HEK293T (cell line): Measurements from ENCODE around the gene PDE8A.
"Not testable (repeated sequence)": the region's sequence is repeated elsewhere in the genome, so short reads cannot be mapped to it uniquely, and the experiment has no call there.

ENCODE experiments used
- CTCF ChIA-PET: fragments of 350-600 bp; formaldehyde crosslinking; extraction: SDS; loops from one replicate; lab custom pipeline; 2021; ENCODE audit warnings: antibody characterized with exemption, inconsistent platforms; lab: Yijun Ruan, JAX
- POLR2A ChIA-PET: fragments of 350-600 bp; formaldehyde crosslinking; extraction: SDS; loops from one replicate; lab custom pipeline; 2020; ENCODE audit warnings: antibody characterized with exemption, inconsistent platforms; lab: Yijun Ruan, JAX
- DNase-seq: peaks from one replicate; pipeline ENCODE4 v3.0.0; 2012; ENCODE audit warnings: mixed read lengths; ENCODE audit errors: extremely low spot score
- ARNT ChIP-seq: fragments of 450-650 bp; IDR thresholded peaks from 2 replicates; pipeline ENCODE4 v1.6.1; 2017; ENCODE audit warnings: mild to moderate bottlenecking
- LEF1 ChIP-seq: fragments of 450-650 bp; IDR thresholded peaks from 2 replicates; pipeline ENCODE4 v1.6.1; 2017; ENCODE audit warnings: mild to moderate bottlenecking, borderline replicate concordance
- NFRKB ChIP-seq: fragments of 450-650 bp; IDR thresholded peaks from 2 replicates; pipeline ENCODE4 v1.6.1; 2016; ENCODE audit warnings: mild to moderate bottlenecking, moderate library complexity
- SP1 ChIP-seq: fragments of 450-650 bp; IDR thresholded peaks from 2 replicates; pipeline ENCODE4 v1.6.1; 2017
- TARDBP ChIP-seq: fragments of 450-650 bp; IDR thresholded peaks from 2 replicates; pipeline ENCODE4 v1.6.1; 2016
- TF ChIP-seq, protein P1 (sequence below): fragments of 450-650 bp; IDR thresholded peaks from 2 replicates; pipeline ENCODE4 v1.6.1; 2016

PDE8A gene

DNA sequence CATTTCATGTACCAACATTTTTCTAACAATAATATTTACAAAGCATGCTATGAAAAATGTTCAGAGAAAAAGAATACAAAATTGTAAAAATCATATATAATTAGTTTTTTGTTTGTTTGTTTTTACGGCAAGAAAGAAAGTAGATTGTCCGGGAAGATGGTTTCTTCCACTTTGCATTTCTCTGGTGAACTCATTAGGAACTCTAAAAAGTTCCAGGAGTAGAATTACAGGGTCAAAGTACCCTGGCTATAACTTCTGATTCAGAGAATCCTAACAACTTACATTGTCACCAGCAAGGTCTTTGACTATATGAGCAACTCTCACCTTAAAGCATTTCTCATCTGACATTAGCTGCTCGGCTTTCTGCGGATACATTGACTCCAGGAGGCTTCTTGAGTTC lies 196.7 kb downstream of the PDE8A start:
- ChIA-PET CTCF (interaction anchor here (1.0 to 2.6 kb wide), 2 partner anchors 10 to 197 kb away, joined by 3 to 13 read pairs; no protein-coding TSS in a partner anchor), POLR2A (no interaction called here)
- no peak for DNase-seq
- no peak for TF ChIP-seq ARNT
- TF ChIP-seq TARDBP, result no peak
- TF ChIP-seq LEF1, result no peak

DNA sequence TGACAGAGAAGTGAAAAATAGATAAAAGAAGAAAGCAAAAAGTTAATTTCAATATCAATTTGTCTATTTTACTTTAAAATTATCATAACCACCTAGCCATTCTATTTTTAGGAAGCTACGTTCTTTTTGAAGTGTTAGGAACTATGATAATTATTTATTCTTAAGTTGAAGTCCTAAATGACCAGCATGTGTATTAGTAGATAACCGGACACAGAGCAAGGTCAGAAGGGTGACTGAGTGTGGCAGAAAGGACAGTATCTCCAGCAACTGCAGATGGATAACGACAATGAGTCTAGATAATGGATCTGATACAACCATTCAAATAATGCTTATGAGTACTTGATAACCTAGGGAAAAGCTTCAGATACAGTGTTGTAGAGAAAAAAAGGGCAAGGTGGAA lies 198.0 kb downstream of the PDE8A start:
- ChIA-PET CTCF (interaction anchor here (0.7 to 2.6 kb wide), 2 partner anchors 11 kb away, joined by 3 to 13 read pairs; no protein-coding TSS in a partner anchor), POLR2A (no interaction called here)
- no peak for TF ChIP-seq NFRKB
- no peak for TF ChIP-seq SP1
- TF ChIP-seq TARDBP, result no peak
- TF ChIP-seq, protein P1, sequence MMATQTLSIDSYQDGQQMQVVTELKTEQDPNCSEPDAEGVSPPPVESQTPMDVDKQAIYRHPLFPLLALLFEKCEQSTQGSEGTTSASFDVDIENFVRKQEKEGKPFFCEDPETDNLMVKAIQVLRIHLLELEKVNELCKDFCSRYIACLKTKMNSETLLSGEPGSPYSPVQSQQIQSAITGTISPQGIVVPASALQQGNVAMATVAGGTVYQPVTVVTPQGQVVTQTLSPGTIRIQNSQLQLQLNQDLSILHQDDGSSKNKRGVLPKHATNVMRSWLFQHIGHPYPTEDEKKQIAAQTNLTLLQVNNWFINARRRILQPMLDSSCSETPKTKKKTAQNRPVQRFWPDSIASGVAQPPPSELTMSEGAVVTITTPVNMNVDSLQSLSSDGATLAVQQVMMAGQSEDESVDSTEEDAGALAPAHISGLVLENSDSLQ, result no peak
- no peak for DNase-seq

DNA sequence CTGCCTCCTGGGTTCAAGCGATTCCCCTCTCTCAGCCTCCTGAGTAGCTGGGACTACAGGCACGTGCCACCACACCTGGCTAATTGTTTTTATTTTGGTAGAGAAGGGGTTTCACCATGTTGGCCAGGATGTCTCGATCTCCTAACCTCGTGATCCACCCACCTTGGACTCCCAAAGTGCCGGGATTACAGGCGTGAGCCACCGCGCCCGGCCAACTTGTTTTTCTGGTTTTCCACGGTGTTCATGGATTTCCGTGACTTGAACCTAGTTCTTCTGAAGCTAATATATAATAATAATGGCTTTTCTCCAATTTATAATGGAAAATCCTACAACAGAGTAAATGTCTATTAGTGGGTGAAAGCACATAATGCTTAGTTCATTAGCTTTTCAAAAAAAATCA lies 203.7 kb downstream of the PDE8A start:
- CTCF ChIA-PET, result interaction anchor here (0.7 kb wide), 1 partner anchor 17 kb away, joined by 3 read pairs; no protein-coding TSS in a partner anchor
- DNase-seq, POLR2A ChIA-PET: not testable (repeated sequence)

DNA sequence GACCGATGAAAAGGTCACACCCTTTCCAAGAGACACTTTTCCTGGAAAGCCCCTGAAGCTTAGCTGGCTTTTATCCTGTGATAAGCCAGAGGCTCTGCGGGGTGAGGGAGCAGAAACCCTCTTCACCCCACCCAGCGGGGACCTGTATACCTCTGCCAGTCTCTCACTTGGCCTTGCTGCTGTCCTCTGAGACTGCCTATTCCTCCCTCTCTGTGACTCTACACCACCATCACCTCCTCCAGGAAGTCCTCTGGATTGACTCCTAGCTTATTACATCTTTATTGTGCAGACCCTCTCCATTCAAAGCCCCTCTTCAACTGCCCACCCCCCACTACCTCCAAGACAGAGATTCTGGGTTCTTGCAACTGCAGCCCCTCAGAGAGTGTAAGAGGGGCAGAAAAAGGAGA lies 206.5 kb downstream of the PDE8A start:
- CTCF ChIA-PET, result interaction anchor here (1.0 kb wide), 1 partner anchor 19 kb away, joined by 5 read pairs; no protein-coding TSS in a partner anchor
- POLR2A ChIA-PET, DNase-seq: not testable (repeated sequence)
